OCI-M2 (cell line): ENCODE measurements around the gene RPH3AL.
"Not testable (repeated sequence)": the region's sequence is repeated elsewhere in the genome, so short reads cannot be mapped to it uniquely, and the experiment has no call there.

Experiments
- DNase-seq: peaks from one replicate; lab custom pipeline; 2025; ENCODE audit not compliant: unreplicated experiment; lab: John Stamatoyannopoulos, UW

The RPH3AL gene

GRCh38 chr17:283911-284675 lies 68.5 kb downstream of the RPH3AL start:
- no peak for DNase-seq

GRCh38 chr17:282912-283882 lies 69.4 kb downstream of the RPH3AL start:
- DNase-seq = no peak

GRCh38 chr17:282000-282911 lies 70.4 kb downstream of the RPH3AL start:
- DNase-seq = no peak

- no peak for DNase-seq
Measured at GRCh38 chr17:281365-281999, 71.1 kb downstream of the RPH3AL start.

- DNase-seq = no peak
Measured at GRCh38 chr17:280901-281300, 71.7 kb downstream of the RPH3AL start.

GRCh38 chr17:280216-280615 lies 72.4 kb downstream of the RPH3AL start:
- no peak for DNase-seq

GRCh38 chr17:279776-280175 lies 72.8 kb downstream of the RPH3AL start:
- DNase-seq = no peak

DNA sequence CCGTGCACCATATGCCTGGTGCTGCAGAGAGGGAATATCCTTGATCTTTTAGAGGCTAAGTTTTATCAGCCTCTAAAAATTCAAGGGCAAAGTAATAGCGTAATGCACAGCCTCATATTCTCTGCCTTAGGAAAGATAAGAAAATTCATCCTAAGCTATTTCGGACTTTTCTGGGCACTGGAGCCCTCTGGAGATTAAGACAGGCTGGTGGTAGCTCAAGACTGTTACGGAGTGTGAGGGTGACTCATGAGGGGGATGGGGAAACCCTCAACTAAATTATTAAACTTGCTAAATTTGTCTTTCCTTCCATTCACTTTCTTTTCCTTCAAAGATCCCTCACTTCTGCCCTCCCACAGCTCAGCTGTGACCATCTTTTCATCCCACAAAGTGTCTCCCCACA lies 73.3 kb downstream of the RPH3AL start:
- no peak for DNase-seq

DNA sequence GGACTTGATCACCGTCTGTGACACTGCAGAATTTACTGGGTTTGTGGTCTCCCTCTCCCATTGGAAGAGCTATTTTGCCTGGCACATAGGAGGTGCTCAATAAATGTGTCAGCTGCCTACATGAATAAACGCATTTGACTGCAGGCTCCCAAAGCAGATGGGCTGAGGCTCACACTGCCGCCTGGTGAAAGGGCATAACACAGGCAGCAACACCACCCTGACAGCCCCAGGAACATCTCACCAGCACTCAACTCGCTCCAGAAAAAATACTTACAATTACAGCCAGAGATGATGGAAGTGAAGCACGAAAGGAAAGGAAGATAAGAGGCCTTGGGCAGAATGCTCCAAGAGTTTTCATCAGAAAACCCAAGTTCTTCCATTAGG lies 73.9 kb downstream of the RPH3AL start:
- DNase-seq = no peak

GRCh38 chr17:278055-278675 lies 74.4 kb downstream of the RPH3AL start:
- DNase-seq = no peak

GRCh38 chr17:274902-275301 lies 77.7 kb downstream of the RPH3AL start:
- DNase-seq = no peak

DNA sequence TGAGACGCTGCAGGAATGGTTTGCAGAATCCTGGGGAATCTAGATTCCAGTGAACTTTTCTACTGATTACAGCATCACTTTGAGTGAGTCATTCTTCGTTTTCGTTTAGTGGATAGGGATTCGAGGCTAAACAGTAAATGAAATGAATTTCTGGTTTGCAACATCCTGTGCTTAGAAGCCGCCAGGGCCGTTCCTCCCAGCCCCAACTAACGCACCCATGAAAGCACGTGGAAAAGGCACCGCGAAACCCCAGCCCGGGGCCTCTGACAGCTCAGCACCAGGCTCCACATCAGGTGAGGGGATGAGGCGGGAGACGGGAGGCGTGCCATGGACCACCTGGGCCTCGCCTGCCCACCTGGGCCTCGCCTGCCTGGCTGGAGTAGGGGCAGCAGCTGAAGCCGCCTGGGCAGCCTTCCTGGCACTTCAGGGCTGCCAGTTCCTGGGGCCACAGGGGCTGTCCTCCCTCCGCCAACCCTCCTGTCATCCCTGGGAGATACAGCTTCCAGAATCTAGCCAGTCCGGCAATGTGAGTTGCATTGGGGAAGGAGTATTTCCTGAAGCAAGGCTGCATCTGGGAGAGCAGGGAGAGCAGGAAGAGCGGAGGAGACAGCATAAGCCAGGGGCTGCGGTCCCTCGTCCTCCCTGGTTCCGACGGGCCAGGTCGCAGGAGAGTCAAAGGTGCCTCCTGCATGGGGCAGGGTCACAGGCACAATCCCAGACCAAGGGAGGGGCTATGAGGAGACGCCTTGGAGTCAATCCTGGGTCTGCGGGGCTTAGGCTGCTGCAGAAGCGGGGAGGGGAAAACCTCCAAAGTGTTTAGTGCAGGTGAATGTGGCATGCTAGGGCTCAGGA lies 78.4 kb downstream of the RPH3AL start:
- DNase-seq = no peak

DNA sequence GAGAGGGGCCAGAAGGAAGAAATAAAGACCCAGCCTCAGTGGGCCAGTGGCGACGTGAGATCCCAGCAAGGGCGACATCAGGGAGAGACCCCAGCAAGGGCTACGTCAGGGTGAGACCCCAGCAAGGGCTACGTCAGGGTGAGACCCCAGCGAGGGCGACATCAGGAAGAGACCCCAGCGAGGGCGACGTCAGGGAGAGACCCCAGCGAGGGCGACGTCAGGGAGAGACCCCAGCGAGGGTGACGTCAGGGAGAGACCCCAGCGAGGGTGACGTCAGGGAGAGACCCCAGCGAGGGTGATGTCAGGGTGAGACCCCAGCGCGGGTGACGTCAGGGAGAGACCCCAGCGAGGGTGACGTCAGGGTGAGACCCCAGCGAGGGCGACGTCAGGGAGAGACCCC lies 79.8 kb downstream of the RPH3AL start:
- not testable (repeated sequence) for DNase-seq

- not testable (repeated sequence) for DNase-seq
Measured at GRCh38 chr17:271928-272623, 80.5 kb downstream of the RPH3AL start.

- DNase-seq = no peak
Measured at GRCh38 chr17:269616-270514, 82.7 kb downstream of the RPH3AL start.

DNA sequence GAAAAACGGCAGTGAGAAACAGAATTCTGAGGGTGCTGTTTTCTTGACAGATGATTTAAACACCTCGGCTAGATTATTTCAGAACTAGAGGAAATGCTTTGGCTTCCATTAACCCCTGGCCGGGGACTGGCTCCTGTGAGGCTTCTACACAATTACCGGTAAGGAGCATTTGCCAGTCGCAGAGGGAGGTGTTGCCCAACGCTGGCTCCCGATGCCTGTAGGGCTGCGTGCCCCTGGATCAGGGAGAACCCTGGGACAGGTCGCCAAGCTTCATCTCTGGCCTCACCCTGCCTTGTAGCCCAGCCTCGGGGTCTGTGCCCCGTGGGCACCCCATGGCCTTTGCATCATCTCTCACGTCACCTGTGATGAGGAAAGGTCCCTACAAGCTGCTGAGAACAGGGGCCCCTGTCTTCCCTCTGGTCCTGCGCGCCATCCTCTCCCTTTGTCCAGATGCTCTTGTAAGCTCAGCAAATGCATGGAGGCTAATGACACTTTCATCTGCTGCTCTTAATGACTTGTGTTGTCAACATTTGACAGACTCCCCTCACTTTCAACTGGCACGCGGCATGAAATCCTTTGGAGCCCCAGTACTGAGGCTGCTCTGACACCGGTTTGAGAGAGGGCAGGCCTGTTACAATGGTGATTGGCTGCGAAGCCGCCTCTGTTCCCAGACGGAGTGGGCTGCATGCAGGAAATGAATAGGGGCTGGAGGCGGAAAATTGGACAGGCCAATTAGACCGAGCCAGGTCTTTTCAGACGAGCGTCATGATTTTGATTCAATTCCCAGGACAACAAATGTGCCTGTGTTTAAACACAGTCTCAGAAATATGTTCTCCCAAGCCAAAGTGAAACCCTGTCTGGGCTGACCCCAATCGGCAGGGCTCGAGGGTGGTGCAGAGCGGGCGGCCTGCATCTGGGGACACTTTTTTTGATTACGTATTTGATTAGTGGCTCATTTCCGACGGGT lies 85.6 kb downstream of the RPH3AL start:
- no peak for DNase-seq
